ENCODE measurements around the gene EPS8L2.

EPS8L2 gene

GRCh38 chr11:695538-696248, 10.3 kb upstream of the EPS8L2 start, which contains the start of gene TMEM80:
TMEM80 (plus strand) TSS chr11:695816; CDS start chr11:695828, 12 bp downstream.
- DNase-seq, result peak; percentile 99
- Mint-ChIP-seq H3K4me3 (peak within 1 kb of the TSS; percentile 84 to 97), H3K9me3 (no peaks in the 10 kb centered on the region), H3K4me1 (peaks cover 65% of the 10 kb centered on the region), H3K27ac (peak within 1 kb of the TSS; percentile 97 to 99), H3K27me3 (no peaks in the 10 kb centered on the region)
- ATAC-seq, result peak; percentile 81

- DNase-seq (no peak), ATAC-seq (no peak)
- H3K4me3 Mint-ChIP-seq, result peak overlapping the region; percentile 84 to 97
- H3K27me3 Mint-ChIP-seq, result no peaks in the 10 kb centered on the region
- H3K27ac Mint-ChIP-seq, result no peak overlapping the region
- H3K9me3 Mint-ChIP-seq, result no peaks in the 10 kb centered on the region
- peaks cover 52% of the 10 kb centered on the region for H3K4me1 Mint-ChIP-seq
Observed at GRCh38 chr11:696955-697491, 9.0 kb upstream of the EPS8L2 start.

DNA sequence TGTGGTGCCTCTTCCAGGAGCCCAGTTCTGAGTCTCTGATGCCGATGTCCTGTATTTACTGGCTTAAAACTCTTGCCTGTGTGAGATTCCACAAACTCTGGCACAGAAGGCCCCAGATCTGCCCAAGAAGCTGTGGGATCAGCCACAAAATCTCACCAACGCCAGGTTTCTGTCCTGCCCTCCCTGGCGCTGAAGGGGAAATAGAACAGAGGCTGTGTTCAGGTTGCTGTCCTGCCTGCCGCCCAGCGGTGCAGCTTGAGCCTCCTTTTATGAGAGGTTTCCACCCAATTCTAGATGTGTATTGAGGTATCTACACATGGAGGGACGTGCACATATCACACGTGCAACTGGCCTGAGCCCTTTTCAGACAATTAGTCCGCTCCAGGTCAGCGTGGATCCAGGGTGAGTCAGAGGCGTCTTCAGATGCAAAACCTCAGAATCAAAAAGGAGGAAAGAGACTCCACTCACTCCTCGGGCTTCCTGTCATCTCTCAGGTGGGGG, 8.2 kb upstream of the EPS8L2 start:
- peak overlapping the region in 1 of 2 donors; percentile 51 for H3K4me3 Mint-ChIP-seq
- H3K4me1 Mint-ChIP-seq, result peaks cover 48% of the 10 kb centered on the region
- DNase-seq (no peak), ATAC-seq (no peak)
- no peaks in the 10 kb centered on the region for H3K9me3 Mint-ChIP-seq
- peak overlapping the region; percentile 30 to 63 for H3K27ac Mint-ChIP-seq
- no peaks in the 10 kb centered on the region for H3K27me3 Mint-ChIP-seq

GRCh38 chr11:698493-699115, 7.4 kb upstream of the EPS8L2 start:
- Mint-ChIP-seq H3K9me3 (no peaks in the 10 kb centered on the region), H3K27ac (peak overlapping the region in 1 of 2 donors; percentile 9), H3K27me3 (no peaks in the 10 kb centered on the region), H3K4me3 (no peak overlapping the region), H3K4me1 (peaks cover 43% of the 10 kb centered on the region)
- no peak for ATAC-seq
- no peak for DNase-seq

- no peak for DNase-seq
- no peak for ATAC-seq
- H3K4me3 Mint-ChIP-seq, result no peak overlapping the region
- peaks cover 38% of the 10 kb centered on the region for H3K4me1 Mint-ChIP-seq
- no peaks in the 10 kb centered on the region for H3K27me3 Mint-ChIP-seq
- no peak overlapping the region for H3K27ac Mint-ChIP-seq
- H3K9me3 Mint-ChIP-seq, result no peaks in the 10 kb centered on the region
Observed at GRCh38 chr11:699116-699508, 6.9 kb upstream of the EPS8L2 start.

DNA sequence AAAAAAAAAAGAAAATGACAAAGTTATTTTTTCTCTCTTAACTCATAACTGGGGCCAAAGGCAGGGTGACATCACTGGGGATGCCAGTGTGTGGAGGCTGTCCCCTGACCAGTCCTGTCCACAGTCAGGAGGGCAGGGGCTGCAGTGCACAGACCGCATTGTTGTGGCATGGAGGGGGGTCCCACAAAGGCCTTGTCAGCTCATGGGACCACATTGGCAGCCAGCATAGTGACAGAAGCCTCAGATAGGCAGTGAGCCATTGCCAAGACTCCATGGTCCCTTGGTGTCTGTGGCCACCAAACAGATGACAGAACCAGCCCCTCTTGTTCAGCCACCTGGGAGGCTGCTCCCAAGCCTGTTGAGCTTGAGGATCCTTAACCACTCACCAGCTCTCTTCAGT, 6.3 kb upstream of the EPS8L2 start:
- H3K9me3 Mint-ChIP-seq, result no peaks in the 10 kb centered on the region
- ATAC-seq (no peak), DNase-seq (no peak)
- no peaks in the 10 kb centered on the region for H3K27me3 Mint-ChIP-seq
- no peak overlapping the region for H3K4me3 Mint-ChIP-seq
- H3K27ac Mint-ChIP-seq, result no peak overlapping the region
- peaks cover 37% of the 10 kb centered on the region for H3K4me1 Mint-ChIP-seq

- ATAC-seq (no peak), DNase-seq (no peak)
- Mint-ChIP-seq H3K4me3 (no peak overlapping the region), H3K4me1 (peaks cover 41% of the 10 kb centered on the region), H3K27ac (no peak overlapping the region), H3K9me3 (no peaks in the 10 kb centered on the region), H3K27me3 (peaks cover 11% of the 10 kb centered on the region)
Observed at GRCh38 chr11:701741-702461, 4.1 kb upstream of the EPS8L2 start.

DNA sequence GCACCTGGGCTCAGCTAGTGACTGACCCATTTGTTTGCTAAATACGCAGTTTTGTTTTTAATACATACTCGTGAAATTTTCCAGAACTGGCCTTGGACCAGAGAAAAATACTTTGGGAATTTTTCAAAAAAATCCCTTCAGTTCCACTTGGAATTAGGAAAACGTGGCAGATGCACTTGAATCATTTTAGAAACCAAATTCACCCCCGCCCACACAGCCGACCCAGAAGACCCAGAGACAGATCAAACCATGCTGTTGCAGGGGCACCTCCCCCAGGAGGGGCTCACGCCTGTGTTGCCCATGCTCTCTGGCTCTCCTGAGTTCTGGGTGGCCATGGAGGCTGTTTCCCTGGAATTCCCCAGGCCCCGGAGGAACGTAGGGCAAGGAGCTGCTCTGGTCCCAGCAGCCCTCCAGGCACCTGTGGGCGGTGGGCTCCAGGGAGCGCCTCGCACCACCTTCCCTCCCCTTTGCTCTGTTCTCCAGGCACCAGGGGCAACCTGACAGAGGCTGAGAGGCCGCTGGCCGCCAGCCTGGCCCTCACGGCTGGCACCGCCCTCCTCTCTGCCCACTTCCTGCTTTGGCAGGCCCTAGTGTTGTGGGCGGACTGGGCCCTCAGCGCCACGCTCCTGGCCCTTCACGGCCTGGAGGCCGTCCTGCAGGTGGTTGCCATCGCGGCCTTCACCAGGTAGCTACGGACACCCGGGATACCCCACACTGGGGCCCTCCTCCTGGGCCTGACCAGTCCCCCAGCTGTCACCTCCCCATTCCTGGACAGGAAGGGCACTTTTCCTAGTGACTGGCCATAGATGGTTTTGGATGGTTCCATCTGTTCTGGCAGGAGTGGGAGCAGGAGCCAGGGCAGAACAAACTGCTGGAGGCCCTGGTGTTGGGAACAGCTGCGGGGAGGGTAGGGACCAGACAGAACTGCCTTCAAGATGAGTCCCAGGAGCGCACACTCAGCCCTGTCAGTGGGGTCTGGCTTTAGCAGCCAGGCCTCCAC, 3.3 kb upstream of the EPS8L2 start:
- Mint-ChIP-seq H3K4me1 (peaks cover 40% of the 10 kb centered on the region), H3K4me3 (no peak overlapping the region), H3K27ac (peak overlapping the region in 1 of 2 donors; percentile 95), H3K9me3 (no peaks in the 10 kb centered on the region), H3K27me3 (peaks cover 20% of the 10 kb centered on the region)
- DNase-seq (no peak), ATAC-seq (no peak)

DNA sequence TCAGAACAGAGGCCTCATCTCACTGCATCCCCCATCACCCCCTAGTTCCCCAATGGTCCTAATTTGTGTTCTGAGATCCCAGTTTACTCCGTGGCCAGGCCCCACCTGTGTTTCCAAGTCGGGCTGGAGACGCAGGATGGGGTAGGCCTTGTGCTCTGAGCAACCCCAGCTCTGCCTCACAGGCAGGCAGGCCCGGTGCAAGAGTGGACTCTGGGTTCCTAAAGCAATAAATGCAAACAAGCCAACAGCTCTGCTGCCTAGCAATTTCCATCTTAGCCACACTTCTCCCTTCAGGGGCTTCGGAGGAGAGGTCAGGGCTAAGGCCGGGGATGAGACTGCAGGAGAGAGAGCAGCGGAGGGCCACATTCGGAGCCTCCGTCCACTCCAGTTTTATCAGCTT, 2.5 kb upstream of the EPS8L2 start:
- Mint-ChIP-seq H3K4me1 (peaks cover 32% of the 10 kb centered on the region), H3K4me3 (no peak overlapping the region), H3K27ac (peak overlapping the region in 1 of 2 donors; percentile 7), H3K9me3 (no peaks in the 10 kb centered on the region), H3K27me3 (peaks cover 25% of the 10 kb centered on the region)
- ATAC-seq (no peak), DNase-seq (no peak)

DNA sequence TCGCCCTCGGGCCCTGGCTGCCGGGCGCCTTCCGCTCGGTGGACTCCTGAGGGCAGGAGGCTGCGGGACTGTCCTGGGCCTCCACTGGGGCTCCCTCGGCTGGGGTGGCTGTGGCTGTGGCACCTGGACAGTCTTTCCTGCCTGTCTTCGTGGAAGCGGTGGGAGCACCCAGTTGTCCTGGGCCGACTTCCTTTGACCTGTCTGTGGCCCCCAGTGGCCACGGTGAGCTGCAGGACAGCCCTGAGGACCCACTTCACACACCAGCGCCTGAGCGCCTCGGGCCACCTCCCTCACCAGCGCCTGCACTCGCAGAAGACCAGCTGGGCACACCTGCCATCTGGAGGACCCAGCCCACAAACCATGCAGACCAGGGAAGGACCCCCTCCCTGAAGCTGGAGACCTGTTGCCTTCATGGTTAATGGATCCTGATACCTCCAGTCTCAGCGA, 1.8 kb upstream of the EPS8L2 start:
- H3K4me1 Mint-ChIP-seq, result peaks cover 26% of the 10 kb centered on the region
- no peak overlapping the region for H3K27ac Mint-ChIP-seq
- no peaks in the 10 kb centered on the region for H3K9me3 Mint-ChIP-seq
- no peak for DNase-seq
- H3K27me3 Mint-ChIP-seq, result peaks cover 25% of the 10 kb centered on the region
- H3K4me3 Mint-ChIP-seq, result no peak overlapping the region
- no peak for ATAC-seq

- Mint-ChIP-seq H3K27me3 (peaks cover 31% of the 10 kb centered on the region), H3K4me1 (peaks cover 26% of the 10 kb centered on the region), H3K4me3 (peak overlapping the region in 1 of 2 donors; percentile 58), H3K27ac (no peak overlapping the region), H3K9me3 (no peaks in the 10 kb centered on the region)
- ATAC-seq, result peak; percentile 13
- DNase-seq, result no peak
Observed at GRCh38 chr11:704781-705645, 1.0 kb upstream of the EPS8L2 start.

GRCh38 chr11:706439-706956, 467 bp downstream of the EPS8L2 start:
- Mint-ChIP-seq H3K4me1 (peaks cover 40% of the 10 kb centered on the region), H3K27me3 (peaks cover 46% of the 10 kb centered on the region), H3K9me3 (no peaks in the 10 kb centered on the region), H3K27ac (no peak overlapping the region), H3K4me3 (peak overlapping the region in 1 of 2 donors; percentile 18)
- DNase-seq, result no peak
- ATAC-seq, result peak; percentile 6

GRCh38 chr11:706957-707816, 1.2 kb downstream of the EPS8L2 start:
- Mint-ChIP-seq H3K27me3 (peaks cover 50% of the 10 kb centered on the region), H3K27ac (peak overlapping the region in 1 of 2 donors; percentile 27), H3K4me1 (peaks cover 40% of the 10 kb centered on the region), H3K9me3 (no peaks in the 10 kb centered on the region), H3K4me3 (peak overlapping the region; percentile 42 to 71)
- ATAC-seq (peak; percentile 20), DNase-seq (no peak)

Measured in stimulated activated naive CD8-positive, alpha-beta T cell treated with anti-CD3 and anti-CD28 coated beads, Interleukin-15, amount 100 ng/mL, for 72 hours (primary cell).